ENCODE data around the gene FUBP3.
A peak's percentile ranks its signal among the peaks of the same experiment; 100 is the strongest.

FUBP3 gene

DNA sequence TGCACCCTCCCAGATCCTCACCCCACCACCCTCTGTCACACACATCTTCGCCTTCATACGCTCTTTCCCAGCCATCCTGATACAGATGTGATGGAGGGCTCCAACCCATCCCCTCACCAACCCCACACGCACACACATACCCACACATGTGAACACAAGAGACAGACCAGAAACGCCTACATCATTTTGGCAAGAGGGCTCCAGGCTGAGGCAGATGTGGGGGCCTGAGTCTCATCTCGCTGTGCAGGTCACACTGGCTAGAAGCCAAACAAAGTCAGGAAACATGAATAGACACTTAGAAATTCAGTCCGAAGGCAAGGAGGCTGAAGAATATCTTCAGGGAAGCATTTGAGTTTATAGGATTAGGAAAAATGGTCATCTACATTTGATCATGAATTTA is 91.3 kb downstream of the FUBP3 start:
- in situ Hi-C loops (cut with HindIII; ENCODE audit: low sequenced_read_pairs): no loop called here
- H3K4me3 ChIP-seq (ENCODE audit: low read depth, low read length): no peak overlapping the region
- no peak for TF ChIP-seq CTCF (IDR thresholded peaks at IDR 0.05; ENCODE audit: low read depth, low read length, missing control alignments)
- no peak for DNase-seq (ENCODE audit: low read depth)

DNA sequence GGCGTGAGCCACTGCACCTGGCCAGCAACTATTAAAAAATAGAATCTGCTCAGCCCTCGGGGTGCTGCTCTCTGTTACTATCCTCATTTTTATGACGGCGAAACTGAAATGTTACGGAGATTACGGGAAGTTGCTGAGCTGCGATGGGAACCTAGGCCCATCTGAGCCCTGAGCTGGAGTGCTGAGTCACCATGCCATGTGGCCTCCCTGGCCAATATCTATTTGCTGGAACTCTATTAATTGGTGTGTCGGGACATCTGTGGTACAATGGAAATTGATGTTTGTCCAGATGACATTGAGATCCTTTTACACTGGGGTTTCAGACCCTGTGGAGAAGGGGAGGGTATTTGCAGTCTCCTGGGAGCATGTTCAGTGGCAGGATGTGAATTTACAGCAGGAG is 93.1 kb downstream of the FUBP3 start:
- in situ Hi-C loops (cut with HindIII; ENCODE audit: low sequenced_read_pairs): no loop called here
- H3K4me3 ChIP-seq (ENCODE audit: low read depth, low read length): no peak overlapping the region
- no peak for DNase-seq (ENCODE audit: low read depth)
- TF ChIP-seq CTCF (IDR thresholded peaks at IDR 0.05; ENCODE audit: low read depth, low read length, missing control alignments): no peak

DNA sequence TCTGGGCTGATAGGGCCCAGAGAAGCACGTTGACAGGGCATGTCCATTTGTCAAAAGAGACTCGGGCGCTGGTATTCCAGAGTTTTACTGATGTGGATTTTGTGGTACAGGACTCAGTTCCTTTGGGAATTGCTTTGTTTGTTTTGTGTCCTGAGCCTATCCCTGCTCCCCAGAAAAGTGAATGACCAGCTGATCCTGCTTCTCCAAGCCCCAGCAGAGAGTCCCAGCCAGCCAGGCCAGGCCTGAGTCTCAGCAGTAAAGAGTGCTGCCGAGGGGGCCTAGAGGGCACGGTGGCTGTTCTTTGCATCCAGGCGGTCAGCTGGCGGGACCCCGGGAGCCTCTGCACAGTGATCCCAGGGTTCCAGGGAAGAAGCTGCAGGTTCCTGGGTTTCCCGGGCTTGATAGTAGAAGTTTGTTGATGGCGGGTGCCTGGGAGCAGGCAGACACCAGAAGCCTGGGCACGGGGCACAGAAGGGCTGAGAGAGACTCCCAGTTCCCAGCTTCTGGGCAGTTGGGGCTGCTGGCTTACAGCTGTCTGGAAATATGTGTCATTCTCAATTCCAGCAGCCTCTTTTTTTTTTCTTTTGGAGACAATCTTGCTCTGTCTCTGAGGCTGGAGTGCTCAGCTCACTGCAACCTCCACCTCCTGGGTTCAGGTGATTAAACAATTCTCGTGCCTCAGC is 93.7 kb downstream of the FUBP3 start:
- in situ Hi-C loops (cut with HindIII; ENCODE audit: low sequenced_read_pairs): no loop called here
- no peak overlapping the region for H3K4me3 ChIP-seq (ENCODE audit: low read depth, low read length)
- DNase-seq (ENCODE audit: low read depth): no peak
- no peak for TF ChIP-seq CTCF (IDR thresholded peaks at IDR 0.05; ENCODE audit: low read depth, low read length, missing control alignments)

- no peak overlapping the region for H3K4me3 ChIP-seq (ENCODE audit: low read depth, low read length)
- no peak for TF ChIP-seq CTCF (IDR thresholded peaks at IDR 0.05; ENCODE audit: low read depth, low read length, missing control alignments)
- in situ Hi-C loops (cut with HindIII; ENCODE audit: low sequenced_read_pairs): no loop called here
- DNase-seq (ENCODE audit: low read depth): no peak
These were observed 96.0 kb downstream of the FUBP3 start for GRCh38 chr9:130675396-130675795.

GRCh38 chr9:130677252-130677651 is 97.9 kb downstream of the FUBP3 start:
- DNase-seq (ENCODE audit: low read depth): no peak
- in situ Hi-C loops (cut with HindIII; ENCODE audit: low sequenced_read_pairs): no loop called here
- no peak overlapping the region for H3K4me3 ChIP-seq (ENCODE audit: low read depth, low read length)
- TF ChIP-seq CTCF (IDR thresholded peaks at IDR 0.05; ENCODE audit: low read depth, low read length, missing control alignments): no peak

GRCh38 chr9:130680836-130681768 is 101.7 kb downstream of the FUBP3 start:
- no peak for TF ChIP-seq CTCF (IDR thresholded peaks at IDR 0.05; ENCODE audit: low read depth, low read length, missing control alignments)
- DNase-seq (ENCODE audit: low read depth): peak; percentile 55
- peak overlapping the region; percentile 39 for H3K4me3 ChIP-seq (ENCODE audit: low read depth, low read length)
- in situ Hi-C loops (cut with HindIII; ENCODE audit: low sequenced_read_pairs): no loop called here
